Hematopoietic multipotent progenitor cell treated with erythropoietin and hydrocortisone succinate and interleukin-3 and kit ligand, for 17 days (in vitro differentiated cells): Measurements from ENCODE around the gene SEPTIN10.
"Not testable (repeated sequence)": the region's sequence is repeated elsewhere in the genome, so short reads cannot be mapped to it uniquely, and the experiment has no call there.

ENCODE experiments used
- DNase-seq: peaks from one replicate; pipeline ENCODE4 v3.0.0-alpha.2; 2015; ENCODE audit warnings: low spot score

The SEPTIN10 gene

GRCh38 chr2:109633284-109633961 lies 19.7 kb upstream of the SEPTIN10 start:
- no peak for DNase-seq

- no peak for DNase-seq
Measured at GRCh38 chr2:109632158-109632789, 18.5 kb upstream of the SEPTIN10 start.

- no peak for DNase-seq
Measured at GRCh38 chr2:109631741-109632140, 18.0 kb upstream of the SEPTIN10 start.

- DNase-seq: no peak
Measured at GRCh38 chr2:109630441-109631430, 17.0 kb upstream of the SEPTIN10 start.

GRCh38 chr2:109629867-109630266 lies 16.1 kb upstream of the SEPTIN10 start:
- DNase-seq: no peak

- DNase-seq: not testable (repeated sequence)
Measured at GRCh38 chr2:109628321-109628720, 14.6 kb upstream of the SEPTIN10 start.

- DNase-seq: no peak
Measured at GRCh38 chr2:109624339-109624738, 10.6 kb upstream of the SEPTIN10 start.

- no peak for DNase-seq
Measured at GRCh38 chr2:109623923-109624322, 10.2 kb upstream of the SEPTIN10 start.

- DNase-seq: no peak
Measured at GRCh38 chr2:109623297-109623696, 9.5 kb upstream of the SEPTIN10 start.

GRCh38 chr2:109619032-109619615 lies 5.4 kb upstream of the SEPTIN10 start:
- DNase-seq: no peak

GRCh38 chr2:109616184-109616583 lies 2.4 kb upstream of the SEPTIN10 start:
- DNase-seq: no peak

- DNase-seq: no peak
Measured at GRCh38 chr2:109615637-109616144, 1.9 kb upstream of the SEPTIN10 start.

GRCh38 chr2:109614715-109615636 lies 1.2 kb upstream of the SEPTIN10 start:
- DNase-seq: no peak

GRCh38 chr2:109613081-109613921 lies 465 bp downstream of the SEPTIN10 start:
- DNase-seq: no peak

- no peak for DNase-seq
Measured at GRCh38 chr2:109611467-109612095, 2.2 kb downstream of the SEPTIN10 start.

- no peak for DNase-seq
Measured at GRCh38 chr2:109609352-109610024, 4.3 kb downstream of the SEPTIN10 start.

GRCh38 chr2:109607766-109608165 lies 6.0 kb downstream of the SEPTIN10 start:
- no peak for DNase-seq

GRCh38 chr2:109604597-109604996 lies 9.2 kb downstream of the SEPTIN10 start:
- no peak for DNase-seq

- DNase-seq: no peak
Measured at GRCh38 chr2:109602617-109603188, 11.1 kb downstream of the SEPTIN10 start.
